NK-92 treated with Interleukin-12 subunit alpha and Interleukin-12 subunit beta, amount 100 ng/mL, for 24 hours (cell line): Measurements from ENCODE around the gene C19orf33.
A peak's percentile ranks its signal among the peaks of the same experiment; 100 is the strongest.

Experiments
- DNase-seq: peaks from one replicate; lab custom pipeline; 2025; lab: John Stamatoyannopoulos, UW

C19orf33 gene

DNA sequence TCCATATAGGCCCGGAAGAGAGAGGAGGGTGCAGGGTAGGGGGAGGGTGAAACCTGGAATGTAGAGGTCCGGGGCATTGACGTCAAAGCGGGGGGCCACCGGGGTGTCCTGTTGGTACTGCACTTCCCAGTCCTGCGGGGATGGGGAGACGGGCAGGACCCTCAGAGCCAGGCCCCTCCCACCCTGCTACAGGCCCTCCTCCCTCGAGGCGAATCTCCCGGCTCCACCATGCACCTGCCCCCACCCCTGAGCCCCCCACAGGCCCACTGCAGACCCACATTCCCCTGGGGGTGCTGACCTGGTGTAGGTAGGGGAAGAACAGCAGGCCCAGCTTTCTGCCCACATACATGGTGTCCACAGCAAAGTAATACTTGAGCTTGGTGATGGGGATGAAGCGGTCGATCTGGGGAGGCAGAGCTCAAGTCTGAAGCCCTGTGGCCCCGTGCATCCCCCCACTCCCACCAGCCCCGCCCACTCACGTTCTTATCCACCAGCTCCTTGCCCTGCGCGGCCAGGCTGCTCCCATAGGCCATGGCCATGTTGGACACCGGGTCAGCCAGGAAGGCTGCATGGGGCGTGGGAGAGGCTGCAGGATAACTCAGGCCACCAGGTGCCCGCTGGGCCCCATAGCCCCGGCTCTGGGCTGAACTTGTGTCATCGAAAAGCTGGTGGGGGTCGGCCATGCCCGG lies 5.0 kb downstream of the C19orf33 start:
- no peak for DNase-seq

DNA sequence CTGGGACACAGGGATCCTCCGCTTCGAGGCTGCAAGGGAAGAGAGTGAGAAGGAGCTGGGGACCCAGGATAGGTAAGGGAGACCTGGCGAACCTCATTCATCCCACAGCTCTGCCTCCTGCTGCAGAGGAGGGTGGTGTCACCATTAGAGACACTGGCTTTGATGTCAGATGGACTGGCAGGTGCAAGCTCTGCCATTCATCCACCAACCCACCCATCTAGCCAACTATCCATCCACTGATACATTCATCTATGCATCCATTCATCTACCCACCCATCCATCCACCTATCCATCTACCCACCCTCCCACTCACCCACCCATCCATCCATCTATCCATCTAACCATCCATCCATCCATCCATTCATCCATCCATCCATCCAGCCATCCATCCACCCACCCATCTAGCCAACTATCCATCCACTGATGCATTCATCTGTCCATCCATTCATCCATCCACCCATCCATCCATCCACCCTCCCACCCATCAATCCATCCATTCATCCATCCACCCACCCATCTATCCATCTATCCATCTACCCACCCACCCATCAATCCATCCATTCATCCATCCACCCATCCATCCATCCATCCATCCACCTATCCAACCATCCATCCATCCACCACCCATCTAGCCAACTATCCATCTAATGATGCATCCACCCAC lies 5.7 kb downstream of the C19orf33 start:
- no peak for DNase-seq

DNA sequence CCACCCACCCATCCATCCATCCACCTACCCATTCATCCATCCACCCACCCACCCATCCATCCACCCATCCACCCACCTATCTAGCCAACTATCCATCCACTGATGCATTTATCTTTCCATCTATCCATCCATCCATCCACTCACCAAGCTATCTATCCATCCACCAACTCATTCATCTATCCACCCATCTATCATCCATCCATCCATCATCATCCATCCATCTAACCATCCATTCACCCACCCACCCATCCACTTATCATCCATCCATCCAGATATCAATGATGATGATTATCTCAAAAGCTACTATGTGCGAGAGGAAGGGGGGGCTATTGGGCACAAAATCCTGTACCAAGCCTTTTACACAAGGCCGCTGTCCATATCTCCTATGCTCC lies 6.2 kb downstream of the C19orf33 start:
- no peak for DNase-seq

DNA sequence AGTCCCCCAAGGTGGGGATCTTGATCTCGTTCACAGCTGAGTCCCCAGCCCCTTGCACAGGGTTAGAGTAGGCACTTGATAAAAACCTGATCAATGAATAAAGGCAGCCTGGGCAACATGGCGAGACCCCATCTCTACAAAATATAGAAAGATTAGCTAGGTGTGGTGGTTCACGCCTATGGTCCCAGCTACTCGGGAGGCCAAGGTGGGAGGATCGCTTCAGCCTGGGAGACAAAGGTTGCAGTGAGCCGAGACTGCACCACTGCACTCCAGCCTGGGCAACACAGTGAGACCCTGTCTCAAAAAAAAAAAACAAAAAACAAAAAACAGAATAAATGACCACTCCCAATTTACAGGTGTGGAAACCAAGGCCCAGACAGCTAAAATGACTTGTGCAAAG lies 6.9 kb downstream of the C19orf33 start:
- DNase-seq: no peak

DNA sequence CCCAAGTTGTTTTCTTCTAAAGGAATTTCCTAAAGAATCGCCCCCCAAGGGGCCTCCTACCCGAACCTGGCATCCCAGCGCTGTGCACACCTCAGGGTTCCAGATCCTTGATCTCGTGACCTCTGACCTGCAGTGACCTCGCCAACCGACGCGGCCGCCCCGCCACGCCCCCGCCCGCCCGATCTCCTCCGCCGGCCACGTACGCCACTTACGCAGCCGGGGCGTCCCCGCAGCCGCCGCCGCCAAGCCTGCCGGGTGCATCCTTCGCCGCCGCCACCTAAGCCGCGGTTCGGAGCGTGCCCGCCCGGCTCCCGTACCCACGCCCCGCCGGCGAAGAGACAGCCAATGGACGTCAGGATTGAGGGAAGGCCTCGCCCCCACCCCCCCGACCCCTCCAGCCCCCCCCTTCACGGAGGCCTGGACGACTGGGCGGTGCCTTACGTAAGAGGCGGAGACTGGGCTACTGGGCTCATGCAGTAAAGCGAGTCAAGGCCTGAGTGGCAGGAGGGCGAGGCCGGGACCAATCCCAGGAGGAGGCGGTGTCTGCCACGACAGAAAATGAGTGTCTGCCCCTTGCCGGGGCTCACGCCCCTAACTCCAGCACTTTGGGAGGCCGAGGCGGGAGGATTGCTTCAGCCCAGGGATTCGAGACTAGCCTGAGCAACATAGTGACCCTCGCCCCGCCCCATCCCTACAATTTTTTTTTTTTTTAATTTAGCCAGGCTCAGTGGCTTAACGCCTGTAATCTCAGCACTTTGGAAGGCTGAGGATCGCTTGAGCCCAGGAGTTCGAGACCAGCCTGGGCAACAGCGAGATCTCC lies 11.8 kb downstream of the C19orf33 start, which contains the start of gene YIF1B:
Gene YIF1B, minus strand, starts transcription at position 291 of the 820 bp plus-strand sequence. Its CDS starts 30 bp downstream, at position 261.
- DNase-seq: peak; percentile 96

DNA sequence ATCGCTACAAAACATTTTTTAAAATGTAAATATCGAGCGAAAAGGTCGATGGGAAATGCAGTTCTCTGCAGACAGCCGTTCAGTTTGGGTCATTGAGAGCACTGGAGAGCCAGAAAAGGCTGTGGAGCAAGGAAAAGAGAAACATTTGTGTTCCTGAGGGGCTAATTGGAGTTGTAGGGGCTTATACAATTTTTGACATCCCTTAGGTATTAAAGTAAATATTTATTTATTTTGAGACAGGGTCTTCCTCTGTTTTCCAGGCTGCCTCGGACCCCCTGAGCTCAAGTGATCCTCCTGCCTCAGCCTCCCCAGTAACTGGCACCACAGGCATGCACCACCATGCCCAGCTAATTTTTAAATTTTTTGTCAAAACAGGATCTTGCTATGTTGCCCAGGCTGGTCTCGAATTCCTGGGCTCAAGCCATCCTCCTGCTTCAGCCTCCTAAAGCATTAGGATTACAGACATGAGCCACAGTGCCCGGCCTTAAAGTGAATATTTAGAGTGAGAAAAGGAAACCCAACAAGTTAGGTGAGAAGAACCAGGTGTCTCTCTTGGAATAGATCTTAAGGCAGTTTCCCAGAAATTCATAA lies 12.5 kb downstream of the C19orf33 start:
- no peak for DNase-seq

DNA sequence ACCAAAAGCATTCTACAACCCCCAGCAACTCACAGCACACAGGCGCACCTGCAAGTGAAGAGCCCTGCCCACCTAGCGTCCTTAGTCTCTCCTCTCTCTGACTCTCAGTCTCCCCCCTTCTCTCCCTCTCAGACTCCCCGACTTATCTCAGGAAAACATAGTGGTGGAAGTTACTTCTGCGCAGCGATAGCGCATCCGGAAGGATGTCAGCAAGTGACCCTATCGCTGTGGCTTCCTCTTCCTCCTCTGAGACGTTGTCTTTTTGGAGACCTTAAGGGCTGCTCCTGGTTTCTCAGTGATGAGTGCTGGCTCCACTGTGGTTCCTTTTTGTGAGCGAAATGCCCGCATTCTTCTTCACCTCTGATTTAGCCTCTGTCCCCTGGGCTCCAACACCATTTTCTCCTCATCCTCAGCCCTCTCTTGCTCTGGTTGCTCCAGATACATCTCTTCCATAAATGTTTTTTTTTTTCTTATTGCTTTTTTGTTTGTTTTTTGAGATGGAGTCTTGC lies 13.1 kb downstream of the C19orf33 start:
- no peak for DNase-seq

DNA sequence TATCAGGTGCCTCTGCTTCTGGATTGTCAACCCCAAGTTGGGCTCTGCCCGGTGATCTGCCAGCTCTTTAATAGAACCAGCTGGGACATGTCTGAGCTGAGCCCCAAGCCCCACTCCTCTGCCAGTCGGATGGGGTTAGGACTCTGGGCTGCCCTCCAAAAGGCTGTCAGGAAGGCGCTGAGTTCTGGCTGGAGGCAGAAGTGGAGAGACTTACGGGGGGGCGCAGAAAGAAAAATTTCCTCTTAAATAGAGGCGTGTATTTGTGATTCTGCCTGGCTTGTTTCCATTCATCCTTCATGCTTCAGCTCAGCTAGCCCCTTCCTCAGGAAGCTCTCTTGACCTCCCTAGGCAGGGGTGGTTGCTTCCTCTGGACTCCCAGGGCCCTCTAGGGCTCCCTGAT lies 14.6 kb downstream of the C19orf33 start:
- DNase-seq: no peak

DNA sequence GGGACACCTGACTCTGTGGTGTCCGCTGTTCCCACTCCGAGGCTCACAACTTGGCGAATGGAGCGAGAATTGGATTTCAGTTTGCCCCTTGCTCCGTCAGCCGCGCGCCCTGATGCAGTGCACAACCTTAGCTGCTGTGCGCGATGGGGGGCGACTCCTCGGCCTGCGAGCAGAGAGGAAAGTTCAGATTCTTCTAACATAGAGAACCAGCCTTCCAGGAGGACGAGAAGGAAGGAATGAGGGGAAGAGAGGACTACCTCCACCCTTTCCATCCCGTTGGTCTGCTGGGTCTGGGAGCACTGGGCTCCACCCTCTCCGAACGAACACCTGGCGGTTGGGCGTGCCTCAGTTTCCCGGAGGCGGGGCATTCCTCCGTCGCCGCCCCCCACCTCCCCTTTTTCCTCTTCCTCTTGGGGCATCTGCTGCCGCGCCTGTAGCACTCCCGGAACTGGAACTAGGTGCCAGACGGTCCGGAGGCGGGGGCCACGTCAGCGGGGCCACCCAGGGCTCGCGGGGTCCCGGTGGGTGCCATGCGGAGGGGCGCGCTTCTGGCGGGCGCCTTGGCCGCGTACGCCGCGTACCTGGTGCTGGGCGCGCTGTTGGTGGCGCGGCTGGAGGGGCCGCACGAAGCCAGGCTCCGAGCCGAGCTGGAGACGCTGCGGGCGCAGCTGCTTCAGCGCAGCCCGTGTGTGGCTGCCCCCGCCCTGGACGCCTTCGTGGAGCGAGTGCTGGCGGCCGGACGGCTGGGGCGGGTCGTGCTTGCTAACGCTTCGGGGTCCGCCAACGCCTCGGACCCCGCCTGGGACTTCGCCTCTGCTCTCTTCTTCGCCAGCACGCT lies 15.6 kb downstream of the C19orf33 start, which contains the start of gene KCNK6:
Gene KCNK6, plus strand, starts transcription at position 425 of the 838 bp plus-strand sequence. Its CDS starts 106 bp downstream, at position 531.
- DNase-seq: no peak

DNA sequence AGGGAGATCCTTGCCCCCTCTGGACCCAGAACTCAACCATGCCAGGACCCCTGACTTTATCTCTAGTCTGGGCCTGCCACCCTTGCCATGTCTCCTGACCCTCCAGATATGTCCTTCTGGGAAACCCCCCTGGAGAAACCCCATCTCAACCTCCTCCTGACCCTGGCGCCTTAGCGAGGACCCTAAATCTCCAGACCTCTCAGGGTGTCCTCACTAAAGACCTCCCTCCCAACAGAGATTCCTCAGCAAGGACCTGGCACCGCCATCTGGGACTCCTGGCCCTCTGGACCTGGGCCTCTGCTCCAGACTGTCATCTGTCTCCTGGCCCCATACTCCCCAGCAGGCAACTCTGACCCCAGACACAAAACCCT lies 16.9 kb downstream of the C19orf33 start:
- DNase-seq: no peak

DNA sequence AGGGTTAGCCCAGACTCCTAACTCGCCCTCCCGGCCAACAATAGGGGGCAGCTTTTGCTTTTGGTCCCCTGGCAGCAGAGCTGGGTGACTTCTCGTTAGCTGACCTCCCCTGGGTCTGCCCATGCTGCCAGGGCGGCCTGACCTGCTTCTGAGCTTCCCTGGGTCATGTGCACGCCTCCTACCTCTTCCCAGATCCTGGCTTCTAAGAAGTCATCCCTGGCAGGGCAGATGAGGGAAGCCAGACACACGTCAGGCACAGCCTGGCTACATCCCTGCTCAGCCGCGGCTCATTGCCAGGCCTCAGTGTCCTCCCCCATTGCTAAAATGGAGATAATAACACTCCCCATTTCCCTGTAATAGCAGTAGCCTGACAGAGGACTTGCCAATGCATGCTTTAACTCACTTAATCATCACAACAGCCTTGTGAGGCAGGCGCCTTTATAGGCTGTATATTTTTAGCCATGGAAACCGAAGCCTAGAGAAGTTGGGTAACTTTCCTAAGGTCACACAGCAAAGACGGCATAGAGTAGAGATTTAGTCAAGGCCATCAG lies 17.7 kb downstream of the C19orf33 start:
- DNase-seq: no peak

DNA sequence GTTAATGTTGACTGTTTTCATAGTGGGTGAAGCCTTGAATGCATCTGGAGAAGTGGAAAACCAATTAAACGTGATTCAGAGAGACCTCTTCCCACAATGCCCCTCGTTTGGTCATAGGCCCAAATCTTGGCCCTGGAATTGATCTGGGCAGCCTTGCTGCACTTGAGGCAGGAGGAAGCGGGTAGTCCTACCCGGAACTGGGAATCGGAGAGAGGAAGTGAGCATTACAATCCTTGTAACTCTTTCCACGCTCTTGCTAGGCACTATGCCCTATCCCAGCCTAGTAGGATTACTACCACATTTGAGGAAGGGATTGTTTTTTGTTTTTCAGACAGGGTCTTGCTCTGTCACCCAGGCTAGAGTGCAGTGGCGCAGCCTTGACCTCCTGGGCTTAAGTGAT lies 19.2 kb downstream of the C19orf33 start:
- DNase-seq: no peak

DNA sequence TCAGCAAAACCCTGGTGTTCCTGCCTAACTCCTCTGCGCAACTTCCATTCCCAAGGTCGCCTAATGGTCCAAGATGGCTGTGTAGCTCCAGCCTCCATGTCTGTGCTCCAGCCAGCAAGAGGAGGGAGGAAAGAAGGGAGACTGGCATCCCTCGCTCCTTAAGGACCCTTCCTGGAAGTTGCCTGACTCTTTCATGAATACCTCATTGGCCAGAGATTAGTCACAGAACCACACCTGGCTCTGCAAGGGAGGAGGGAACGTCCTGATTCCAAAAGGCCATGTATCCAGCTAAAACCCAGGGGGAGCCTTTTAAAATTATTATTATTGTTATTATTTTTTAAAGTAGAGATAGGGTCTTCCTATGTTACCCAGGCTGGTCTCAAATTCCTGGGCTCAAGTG lies 20.4 kb downstream of the C19orf33 start:
- DNase-seq: no peak

DNA sequence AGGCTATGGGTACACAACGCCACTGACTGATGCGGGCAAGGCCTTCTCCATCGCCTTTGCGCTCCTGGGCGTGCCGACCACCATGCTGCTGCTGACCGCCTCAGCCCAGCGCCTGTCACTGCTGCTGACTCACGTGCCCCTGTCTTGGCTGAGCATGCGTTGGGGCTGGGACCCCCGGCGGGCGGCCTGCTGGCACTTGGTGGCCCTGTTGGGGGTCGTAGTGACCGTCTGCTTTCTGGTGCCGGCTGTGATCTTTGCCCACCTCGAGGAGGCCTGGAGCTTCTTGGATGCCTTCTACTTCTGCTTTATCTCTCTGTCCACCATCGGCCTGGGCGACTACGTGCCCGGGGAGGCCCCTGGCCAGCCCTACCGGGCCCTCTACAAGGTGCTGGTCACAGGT lies 22.5 kb downstream of the C19orf33 start:
- no peak for DNase-seq

DNA sequence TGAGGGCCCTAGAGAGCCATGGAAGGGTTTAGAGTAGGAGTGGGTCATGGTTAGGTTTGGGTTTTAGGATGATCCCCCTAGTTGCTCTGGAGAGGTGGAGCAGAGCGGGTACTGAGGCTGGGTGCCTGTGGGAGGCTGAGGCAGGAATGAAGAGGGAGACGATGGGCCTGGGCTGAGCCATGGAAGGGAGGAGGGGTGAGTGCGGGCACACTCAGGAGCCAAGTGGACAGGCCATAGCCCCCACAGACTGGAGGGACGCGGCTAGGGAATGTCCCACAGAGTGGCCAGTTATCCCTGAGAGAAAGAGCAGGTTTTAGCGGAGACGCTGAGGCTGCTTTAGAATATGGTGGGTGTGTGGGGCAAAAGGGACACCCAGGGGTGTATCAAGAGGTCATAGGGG lies 25.6 kb downstream of the C19orf33 start:
- DNase-seq: no peak

DNA sequence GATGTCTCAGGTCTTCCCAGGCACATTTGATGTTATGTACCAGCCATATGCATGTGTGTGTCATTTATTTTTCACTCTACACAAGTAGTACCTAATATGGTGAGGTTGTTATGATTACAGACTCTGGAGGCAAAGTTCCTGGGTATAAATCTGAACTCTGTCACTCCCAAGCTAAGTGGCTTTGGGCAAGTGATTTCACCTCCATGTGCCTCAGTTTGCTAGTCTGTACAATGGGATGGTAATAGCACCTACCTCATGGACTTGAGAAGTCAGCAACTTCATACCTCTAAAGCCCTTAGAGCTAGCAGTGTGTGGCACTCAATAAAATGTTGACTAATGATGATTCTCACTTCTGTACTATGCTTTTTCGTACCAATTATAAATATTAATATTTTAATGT lies 27.7 kb downstream of the C19orf33 start:
- DNase-seq: no peak

DNA sequence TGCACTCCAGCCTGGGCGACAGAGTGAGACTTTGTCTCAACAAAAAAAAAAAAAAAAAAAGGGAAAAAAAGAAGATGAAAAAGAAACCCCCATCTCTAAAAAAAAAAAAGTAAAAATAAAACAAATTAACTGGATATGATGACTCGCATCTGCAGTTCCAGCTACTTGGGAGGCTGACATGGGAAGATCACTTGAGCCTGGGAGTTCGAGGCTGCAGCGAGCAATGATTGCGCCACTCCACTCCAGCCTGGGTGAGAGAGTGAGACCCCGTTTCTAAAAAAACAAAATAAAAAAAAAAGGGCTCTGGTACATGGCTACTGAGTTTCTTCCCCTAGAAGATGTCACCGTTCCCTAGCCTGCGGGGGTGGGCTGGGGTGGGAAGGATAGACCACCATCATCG lies 29.2 kb downstream of the C19orf33 start:
- no peak for DNase-seq

DNA sequence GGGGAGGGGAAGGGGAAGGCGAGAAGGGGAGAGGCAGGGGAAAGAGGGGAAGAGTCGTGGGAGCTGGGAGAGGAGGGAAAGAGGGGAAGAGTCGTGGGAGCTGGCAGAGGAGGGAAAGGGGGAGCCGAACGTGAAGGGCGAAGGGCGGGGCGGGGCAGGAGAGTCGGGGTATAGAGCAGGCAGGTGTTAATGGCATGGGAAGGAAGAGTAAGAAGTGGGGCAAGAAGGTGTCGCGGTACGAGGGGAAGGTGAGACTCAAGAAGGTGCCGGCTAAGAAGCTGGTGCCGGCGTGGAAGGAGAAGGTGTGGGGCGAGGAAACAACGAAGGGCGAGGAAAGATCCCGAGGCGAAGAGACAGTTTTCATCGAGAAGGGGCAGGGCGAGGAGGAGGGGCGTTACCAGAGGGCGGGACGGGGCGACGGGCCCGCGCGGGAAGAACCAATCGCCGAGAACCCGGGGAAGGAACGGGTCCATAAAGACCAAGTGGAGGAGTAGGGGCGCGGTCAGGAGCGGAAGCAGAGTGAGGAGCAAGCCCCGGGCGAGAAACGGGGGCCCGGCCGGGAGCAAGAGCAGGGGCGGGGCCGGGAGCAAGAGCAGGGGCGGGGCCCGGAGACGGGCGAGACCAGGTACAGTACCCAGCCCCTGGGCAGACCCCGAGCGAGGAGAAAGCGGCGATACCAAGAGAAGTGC lies 32.0 kb downstream of the C19orf33 start:
- DNase-seq: peak; percentile 93

DNA sequence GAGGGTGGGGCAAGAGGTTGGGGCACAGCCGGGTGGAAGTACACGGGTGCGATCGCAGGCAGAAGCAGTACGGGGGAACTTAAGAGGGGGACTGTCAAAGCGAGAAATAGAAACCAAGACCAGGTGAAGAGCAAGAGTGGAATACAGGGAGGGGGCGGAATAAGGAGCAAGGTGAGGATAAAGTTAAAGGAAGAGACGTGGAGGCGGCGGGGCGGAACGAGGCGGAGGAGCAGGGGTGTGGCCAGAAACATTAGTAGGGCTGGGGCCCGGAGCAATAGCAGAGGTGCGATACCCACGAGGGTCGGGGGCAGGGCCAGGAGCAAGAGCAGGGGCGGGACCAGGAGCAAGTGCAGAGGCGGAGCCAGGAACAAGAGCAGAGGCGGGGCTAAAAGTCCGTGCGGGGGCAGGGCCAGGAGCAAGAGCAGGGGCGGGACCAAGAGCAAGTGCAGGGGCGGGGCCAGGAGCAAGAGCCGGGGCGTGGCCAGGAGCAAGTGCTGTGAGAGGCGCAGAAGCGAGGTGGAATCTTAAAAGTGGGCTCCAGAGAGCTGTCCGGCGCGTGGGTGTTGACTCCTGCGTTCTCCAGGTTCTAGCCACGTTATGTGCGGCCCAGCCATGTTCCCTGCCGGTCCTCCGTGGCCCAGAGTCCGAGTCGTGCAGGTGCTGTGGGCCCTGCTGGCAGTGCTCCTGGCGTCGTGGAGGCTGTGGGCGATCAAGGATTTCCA lies 32.7 kb downstream of the C19orf33 start:
- DNase-seq: peak; percentile 95

DNA sequence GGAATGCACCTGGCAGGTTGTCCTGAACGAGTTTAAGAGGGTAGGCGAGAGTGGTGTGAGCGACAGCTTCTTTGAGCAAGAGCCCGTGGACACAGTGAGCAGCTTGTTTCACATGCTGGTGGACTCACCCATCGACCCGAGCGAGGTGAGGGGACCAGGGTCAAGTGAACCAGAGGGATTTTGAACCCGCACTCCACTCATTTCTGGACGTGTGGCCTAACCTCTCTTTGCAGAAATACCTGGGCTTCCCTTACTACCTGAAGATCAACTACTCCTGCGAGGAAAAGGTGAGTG lies 33.3 kb downstream of the C19orf33 start:
- no peak for DNase-seq
